HG02798 (cell line): Measurements from ENCODE around the gene POLD2.

ENCODE experiments used
- ATAC-seq: cut with Tn5 transposase; IDR thresholded peaks from one replicate; pipeline ENCODE4 v1.9.1; 2021; ENCODE audit warnings: mild to moderate bottlenecking; ENCODE audit not compliant: unreplicated experiment, poor library complexity

POLD2 gene

GRCh38 chr7:44116087-44116788, 7.1 kb downstream of the POLD2 start:
- ATAC-seq: no peak

- no peak for ATAC-seq
Observed at GRCh38 chr7:44114586-44115310, 8.6 kb downstream of the POLD2 start.

GRCh38 chr7:44113764-44114354, 9.5 kb downstream of the POLD2 start:
- no peak for ATAC-seq

- ATAC-seq: no peak
Observed at GRCh38 chr7:44112997-44113763, 10.2 kb downstream of the POLD2 start.

GRCh38 chr7:44112231-44112996, 10.9 kb downstream of the POLD2 start:
- no peak for ATAC-seq

- no peak for ATAC-seq
Observed at GRCh38 chr7:44111761-44112160, 11.6 kb downstream of the POLD2 start.

GRCh38 chr7:44110719-44111635, 12.4 kb downstream of the POLD2 start:
- ATAC-seq: no peak

GRCh38 chr7:44109991-44110390, 13.4 kb downstream of the POLD2 start:
- no peak for ATAC-seq

- ATAC-seq: no peak
Observed at GRCh38 chr7:44108768-44109750, 14.3 kb downstream of the POLD2 start.

- no peak for ATAC-seq
Observed at GRCh38 chr7:44107961-44108767, 15.2 kb downstream of the POLD2 start.

GRCh38 chr7:44107116-44107960, 16.0 kb downstream of the POLD2 start:
- no peak for ATAC-seq

GRCh38 chr7:44106311-44107065, 16.9 kb downstream of the POLD2 start:
- ATAC-seq: no peak

- no peak for ATAC-seq
Observed at GRCh38 chr7:44105832-44106231, 17.5 kb downstream of the POLD2 start.

GRCh38 chr7:44104860-44105771, 18.2 kb downstream of the POLD2 start:
- ATAC-seq: no peak
